ENCODE measurements around the gene SIRT3. TPM values are rescaled to one million over a fixed set of nuclear protein-coding genes. Genes with fewer than 3 reads are reported as not detected.

SIRT3 gene
- total RNA-seq, 6 experiments from 2014 or later: 9.2 to 22.0 (median 15.5) TPM

DNA sequence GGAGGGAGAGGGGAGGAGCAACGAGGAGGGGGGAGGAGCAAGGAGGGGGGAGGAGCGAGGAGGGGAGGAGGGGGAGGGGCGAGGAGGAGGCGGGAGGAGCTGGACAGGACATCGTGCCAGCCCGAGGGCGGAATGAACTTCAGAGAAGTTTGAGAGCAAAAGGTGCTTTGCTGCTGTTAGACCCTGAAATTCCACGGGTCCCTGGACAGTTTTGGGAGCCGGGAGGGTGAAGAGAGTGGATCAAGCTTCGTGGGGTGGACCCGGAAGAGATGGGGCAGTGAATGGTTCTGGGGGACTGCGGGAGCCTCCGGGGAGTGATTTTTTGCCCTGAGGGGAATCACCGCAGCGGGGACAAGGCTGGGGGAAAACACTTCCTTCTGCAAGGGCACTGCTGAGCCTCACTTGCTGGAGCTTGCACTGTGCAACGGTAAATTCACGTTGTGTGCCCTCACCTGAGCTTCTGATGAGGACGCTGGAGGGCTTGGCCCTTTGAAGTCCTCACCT is 31.4 kb upstream of the SIRT3 start:
- DNase-seq (peak; percentile 61 to 74 (median 61)), ATAC-seq (peak; percentile 21 to 50 (median 38))
- H3K36me3 ChIP-seq: no peaks in the 10 kb centered on the region
- peak overlapping the region in 2 of 3 donors; percentile 13 to 17 for H3K4me3 ChIP-seq
- peak overlapping the region; percentile 53 to 69 (median 63) for H3K27ac ChIP-seq
- no peaks in the 10 kb centered on the region for H3K27me3 ChIP-seq
- 34% methylated on average over 8 of the region's 18 CpGs for WGBS (ENCODE audit: insufficient coverage, low coverage, low lambda C conversion rate, missing lambda C conversion rate)
- H3K9me3 ChIP-seq: peaks cover 0 to 4% (median 0%) of the 10 kb centered on the region in 4 donors
- TF ChIP-seq POLR2A (IDR thresholded peaks at IDR 0.05): peak; percentile 35
- TF ChIP-seq, protein P1, sequence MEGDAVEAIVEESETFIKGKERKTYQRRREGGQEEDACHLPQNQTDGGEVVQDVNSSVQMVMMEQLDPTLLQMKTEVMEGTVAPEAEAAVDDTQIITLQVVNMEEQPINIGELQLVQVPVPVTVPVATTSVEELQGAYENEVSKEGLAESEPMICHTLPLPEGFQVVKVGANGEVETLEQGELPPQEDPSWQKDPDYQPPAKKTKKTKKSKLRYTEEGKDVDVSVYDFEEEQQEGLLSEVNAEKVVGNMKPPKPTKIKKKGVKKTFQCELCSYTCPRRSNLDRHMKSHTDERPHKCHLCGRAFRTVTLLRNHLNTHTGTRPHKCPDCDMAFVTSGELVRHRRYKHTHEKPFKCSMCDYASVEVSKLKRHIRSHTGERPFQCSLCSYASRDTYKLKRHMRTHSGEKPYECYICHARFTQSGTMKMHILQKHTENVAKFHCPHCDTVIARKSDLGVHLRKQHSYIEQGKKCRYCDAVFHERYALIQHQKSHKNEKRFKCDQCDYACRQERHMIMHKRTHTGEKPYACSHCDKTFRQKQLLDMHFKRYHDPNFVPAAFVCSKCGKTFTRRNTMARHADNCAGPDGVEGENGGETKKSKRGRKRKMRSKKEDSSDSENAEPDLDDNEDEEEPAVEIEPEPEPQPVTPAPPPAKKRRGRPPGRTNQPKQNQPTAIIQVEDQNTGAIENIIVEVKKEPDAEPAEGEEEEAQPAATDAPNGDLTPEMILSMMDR (IDR thresholded peaks at IDR 0.05): no peak
- intact Hi-C loops (cut with DNase I): no loop called here
- H3K4me1 ChIP-seq: no peaks in the 10 kb centered on the region

- no peak overlapping the region for H3K27ac ChIP-seq
- ATAC-seq: no peak
- peak in 1 of 3 donors; percentile 20 for DNase-seq
- no peaks in the 10 kb centered on the region for H3K4me1 ChIP-seq
- H3K4me3 ChIP-seq: no peak overlapping the region
- no peaks in the 10 kb centered on the region for H3K27me3 ChIP-seq
- 69% methylated on average over 9 of the region's 13 CpGs for WGBS (ENCODE audit: insufficient coverage, low coverage, low lambda C conversion rate, missing lambda C conversion rate)
- H3K9me3 ChIP-seq: peaks cover 0 to 4% (median 0%) of the 10 kb centered on the region in 4 donors
- intact Hi-C loops (cut with DNase I): no loop called here
- no peaks in the 10 kb centered on the region for H3K36me3 ChIP-seq
- TF ChIP-seq, protein P1 (IDR thresholded peaks at IDR 0.05): no peak
- TF ChIP-seq POLR2A (IDR thresholded peaks at IDR 0.05): no peak
These were observed 30.7 kb upstream of the SIRT3 start for GRCh38 chr11:266676-267439.

DNA sequence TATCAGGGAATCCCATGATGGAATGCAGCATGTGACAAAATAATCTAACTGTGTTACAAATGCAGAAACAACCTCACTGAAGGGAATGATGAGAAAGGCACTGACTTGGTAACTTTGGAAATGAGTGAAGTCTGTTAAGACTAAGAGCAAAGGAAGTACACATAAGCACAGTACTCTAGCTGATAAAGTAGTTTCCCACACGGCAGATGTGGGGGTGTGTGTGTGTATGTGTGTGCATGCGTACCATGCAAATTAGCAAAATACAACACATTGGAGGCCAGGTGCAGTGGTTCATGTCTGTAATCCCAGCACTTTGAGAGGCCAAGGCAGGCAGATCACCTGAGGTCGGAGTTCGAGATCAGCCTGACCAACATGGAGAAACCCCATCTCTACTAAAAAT is 25.5 kb upstream of the SIRT3 start:
- intact Hi-C loops (cut with DNase I): no loop called here
- ATAC-seq (no peak), DNase-seq (no peak)
- no peak overlapping the region for H3K4me3 ChIP-seq
- TF ChIP-seq POLR2A (IDR thresholded peaks at IDR 0.05): no peak
- TF ChIP-seq, protein P1 (IDR thresholded peaks at IDR 0.05): no peak
- no peaks in the 10 kb centered on the region for H3K27me3 ChIP-seq
- 81% methylated on average over 4 of the region's 4 CpGs for WGBS (ENCODE audit: insufficient coverage, low coverage, low lambda C conversion rate, missing lambda C conversion rate)
- H3K4me1 ChIP-seq: no peaks in the 10 kb centered on the region
- H3K36me3 ChIP-seq: no peaks in the 10 kb centered on the region
- H3K27ac ChIP-seq: no peak overlapping the region
- H3K9me3 ChIP-seq: peaks cover 0 to 4% (median 0%) of the 10 kb centered on the region in 4 donors

DNA sequence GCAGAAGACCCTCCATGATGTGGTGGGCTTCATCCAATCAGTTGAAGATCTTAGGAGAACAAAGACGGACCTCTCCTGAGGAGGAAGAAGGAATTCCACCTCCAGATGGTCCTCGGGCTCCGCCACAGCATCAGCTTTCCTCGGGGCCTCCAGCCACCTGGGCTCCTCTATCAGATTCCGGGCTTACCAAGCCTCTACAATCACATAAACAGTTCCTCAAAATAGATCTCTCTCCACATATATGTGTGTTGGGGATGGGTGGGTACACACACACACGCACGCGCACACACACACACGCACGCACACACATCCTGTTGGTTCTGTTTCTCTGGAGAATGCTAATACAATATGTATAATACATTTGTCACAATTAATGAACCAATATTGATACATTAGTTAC is 23.3 kb upstream of the SIRT3 start:
- H3K9me3 ChIP-seq: no peaks in the 10 kb centered on the region
- no peaks in the 10 kb centered on the region for H3K36me3 ChIP-seq
- ATAC-seq: no peak
- H3K4me3 ChIP-seq: no peak overlapping the region
- DNase-seq: no peak
- WGBS (ENCODE audit: insufficient coverage, low coverage, low lambda C conversion rate, missing lambda C conversion rate): 28% methylated on average over 2 of the region's 10 CpGs
- no peaks in the 10 kb centered on the region for H3K27me3 ChIP-seq
- intact Hi-C loops (cut with DNase I): loop anchor here in 1 of 2 donors (10.0 kb wide), 1 partner anchor 105 kb away; the partner anchor contains the start of gene B4GALNT4
- H3K27ac ChIP-seq: no peak overlapping the region
- TF ChIP-seq, protein P1 (IDR thresholded peaks at IDR 0.05): no peak
- no peak for TF ChIP-seq POLR2A (IDR thresholded peaks at IDR 0.05)
- H3K4me1 ChIP-seq: no peaks in the 10 kb centered on the region
